Kidney (tissue), 14 donors: ENCODE data around the gene ZNF354C. TPM values are rescaled to one million over a fixed set of nuclear protein-coding genes. Genes with fewer than 3 reads are reported as not detected.
"Not testable (repeated sequence)": the region's sequence is repeated elsewhere in the genome, so short reads cannot be mapped to it uniquely, and the experiment has no call there.

Experiments
- DNase-seq, 5 donors: peaks; one replicate each; pipeline ENCODE4 v3.0.0-alpha.2; 2013 to 2020
- FAIRE-seq: peaks from 2 replicates; lab custom pipeline; 2012; peaks lifted over from hg19 to GRCh38; lab: Jason Lieb, UNC
- H3K27ac ChIP-seq, 2 donors: one replicate each; pipeline ENCODE4 v1.7.0; 2013; ENCODE audit warnings: low read depth in 2 of 2, low read length in 2 of 2, inconsistent platforms in 1 of 2
- H3K27me3 ChIP-seq: one replicate; pipeline ENCODE4 v1.7.1; 2013; ENCODE audit warnings: low read length, inconsistent platforms; ENCODE audit not compliant: control insufficient read depth, insufficient read depth
- H3K36me3 ChIP-seq, 3 donors: one replicate each; pipeline versions ENCODE4 v1.7.0 to v1.7.1; 2013; ENCODE audit warnings: low read length in 3 of 3, control low read depth in 1 of 3, inconsistent platforms in 1 of 3; ENCODE audit not compliant: insufficient read depth in 3 of 3, control insufficient read depth in 2 of 3
- H3K4me1 ChIP-seq, 3 donors: one replicate each; pipeline versions ENCODE4 v1.7.0 to v1.7.1; 2013; ENCODE audit warnings: low read length in 3 of 3, inconsistent platforms in 1 of 3, low read depth in 1 of 3; ENCODE audit not compliant: control insufficient read depth in 2 of 3, insufficient read depth in 2 of 3
- H3K4me3 ChIP-seq, 3 donors: one replicate each; pipeline versions ENCODE4 v1.7.0 to v1.8.1; 2013; ENCODE audit warnings: low read length in 3 of 3, control low read depth in 1 of 3, inconsistent platforms in 1 of 3
- H3K9ac ChIP-seq, 3 donors: one replicate each; pipeline versions ENCODE4 v1.7.0 to v1.7.1; 2013; ENCODE audit warnings: low read length in 3 of 3, control low read depth in 1 of 3, inconsistent platforms in 1 of 3
- H3K9me3 ChIP-seq, 3 donors: one replicate each; pipeline versions ENCODE4 v1.7.0 to v1.7.1; 2013; ENCODE audit warnings: low read length in 3 of 3, control low read depth in 1 of 3, inconsistent platforms in 1 of 3; ENCODE audit not compliant: control insufficient read depth in 2 of 3, insufficient read depth in 1 of 3
- intact Hi-C: fragments of 100-400 bp; cut with DNase I; formaldehyde crosslinking; loops from one replicate; pipeline ENCODE4 v1.11.1; 2022
- polyA plus RNA-seq: library from polyadenylated mRNA; stranded (reverse); fragments of 350-450 nt; fragmentation: Illumina TruSeq; extraction: RNeasy Lipid Tissue Mini Kit (QIAGEN cat#74804); gene quantifications from one replicate; pipeline ENCODE4 v1.2.3, GENCODE V29; 2014; ENCODE audit warnings: low read depth, low replicate concordance; ENCODE audit not compliant: insufficient read depth
- total RNA-seq: library from RNA; stranded (reverse); fragmentation: NEBNext Ultra II Directional; extraction: Animal tissue kit (Norgen Biotek cat#: 25700); gene quantifications from one replicate; pipeline ENCODE4 v1.2.1, GENCODE V29; 2021
- TF ChIP-seq, protein P1 (sequence below): IDR thresholded peaks from 3 replicates; pipeline ENCODE4 v1.5.1; 2012; ENCODE audit warnings: mild to moderate bottlenecking, moderate library complexity, borderline replicate concordance; ENCODE audit not compliant: insufficient read depth; ENCODE audit errors: extremely low read depth
- donor health status: control.
- donor health status: control.
- donor health status: control.
- donor health status: control.
- donor health status: control.
- donor health status: DM: yes; HTN: yes; CAD: no.
- donor health status: Normal renal cell carcinoma (clear cell type).

Gene ZNF354C
- total and polyA plus RNA-seq, 2 donors from 2014 or later: 1.3 to 6.9 TPM

DNA sequence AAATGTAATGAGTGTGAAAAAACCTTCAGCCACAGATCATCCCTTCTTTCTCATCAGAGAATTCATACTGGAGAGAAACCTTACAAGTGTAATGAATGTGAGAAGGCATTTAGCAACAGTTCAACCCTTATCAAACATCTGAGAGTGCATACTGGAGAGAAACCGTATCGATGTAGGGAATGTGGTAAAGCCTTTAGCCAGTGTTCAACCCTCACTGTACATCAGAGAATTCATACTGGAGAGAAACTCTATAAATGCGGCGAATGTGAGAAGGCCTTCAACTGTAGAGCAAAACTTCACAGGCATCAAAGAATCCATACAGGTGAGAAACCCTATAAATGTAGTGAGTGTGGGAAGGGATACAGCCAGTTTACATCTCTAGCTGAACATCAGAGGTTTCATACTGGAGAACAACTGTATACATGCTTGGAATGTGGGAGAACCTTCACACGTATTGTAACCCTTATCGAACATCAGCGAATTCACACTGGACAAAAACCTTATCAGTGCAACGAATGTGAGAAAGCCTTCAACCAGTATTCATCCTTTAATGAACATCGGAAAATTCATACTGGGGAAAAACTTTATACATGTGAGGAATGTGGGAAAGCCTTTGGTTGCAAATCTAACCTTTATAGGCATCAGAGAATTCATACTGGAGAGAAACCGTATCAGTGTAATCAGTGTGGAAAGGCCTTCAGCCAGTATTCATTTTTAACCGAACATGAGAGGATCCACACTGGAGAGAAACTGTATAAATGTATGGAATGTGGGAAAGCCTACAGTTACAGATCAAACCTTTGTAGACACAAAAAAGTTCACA lies 19.2 kb downstream of the ZNF354C start:
- Histone ChIP-seq H3K4me1 (no peaks in the 10 kb centered on the region), H3K36me3 (peaks cover 14 to 46% (median 37%) of the 10 kb centered on the region in 3 donors), H3K9ac (no peak overlapping the region), H3K27me3 (no peaks in the 10 kb centered on the region), H3K9me3 (peaks cover 16 to 95% (median 76%) of the 10 kb centered on the region in 3 donors), H3K4me3 (peak overlapping the region in 2 of 3 donors; percentile 19 to 45), H3K27ac (no peak overlapping the region)
- intact Hi-C loops: no loop called here
- FAIRE-seq (no peak), DNase-seq (no peak)
- TF ChIP-seq, protein P1, sequence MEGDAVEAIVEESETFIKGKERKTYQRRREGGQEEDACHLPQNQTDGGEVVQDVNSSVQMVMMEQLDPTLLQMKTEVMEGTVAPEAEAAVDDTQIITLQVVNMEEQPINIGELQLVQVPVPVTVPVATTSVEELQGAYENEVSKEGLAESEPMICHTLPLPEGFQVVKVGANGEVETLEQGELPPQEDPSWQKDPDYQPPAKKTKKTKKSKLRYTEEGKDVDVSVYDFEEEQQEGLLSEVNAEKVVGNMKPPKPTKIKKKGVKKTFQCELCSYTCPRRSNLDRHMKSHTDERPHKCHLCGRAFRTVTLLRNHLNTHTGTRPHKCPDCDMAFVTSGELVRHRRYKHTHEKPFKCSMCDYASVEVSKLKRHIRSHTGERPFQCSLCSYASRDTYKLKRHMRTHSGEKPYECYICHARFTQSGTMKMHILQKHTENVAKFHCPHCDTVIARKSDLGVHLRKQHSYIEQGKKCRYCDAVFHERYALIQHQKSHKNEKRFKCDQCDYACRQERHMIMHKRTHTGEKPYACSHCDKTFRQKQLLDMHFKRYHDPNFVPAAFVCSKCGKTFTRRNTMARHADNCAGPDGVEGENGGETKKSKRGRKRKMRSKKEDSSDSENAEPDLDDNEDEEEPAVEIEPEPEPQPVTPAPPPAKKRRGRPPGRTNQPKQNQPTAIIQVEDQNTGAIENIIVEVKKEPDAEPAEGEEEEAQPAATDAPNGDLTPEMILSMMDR: no peak

DNA sequence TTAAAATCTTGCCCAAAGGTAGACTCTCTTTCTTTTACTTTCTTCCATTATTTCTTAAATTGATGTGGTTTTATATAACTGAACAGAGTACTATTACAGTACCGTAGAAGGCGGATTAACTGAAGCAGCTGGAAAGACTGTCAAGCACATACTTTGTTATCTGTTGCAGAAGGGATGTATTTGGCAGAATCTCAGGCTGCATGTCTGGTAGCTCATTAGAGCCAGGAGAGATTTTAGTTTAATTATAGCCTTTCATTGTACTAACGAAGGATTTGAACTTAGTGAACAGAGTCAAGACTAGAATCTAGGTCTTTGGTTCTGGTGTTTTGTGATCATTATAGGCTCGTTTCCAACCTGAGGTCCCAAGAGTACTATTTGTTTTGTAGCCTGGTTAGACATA lies 20.6 kb downstream of the ZNF354C start:
- H3K36me3 ChIP-seq: peaks cover 14 to 44% (median 35%) of the 10 kb centered on the region in 3 donors

DNA sequence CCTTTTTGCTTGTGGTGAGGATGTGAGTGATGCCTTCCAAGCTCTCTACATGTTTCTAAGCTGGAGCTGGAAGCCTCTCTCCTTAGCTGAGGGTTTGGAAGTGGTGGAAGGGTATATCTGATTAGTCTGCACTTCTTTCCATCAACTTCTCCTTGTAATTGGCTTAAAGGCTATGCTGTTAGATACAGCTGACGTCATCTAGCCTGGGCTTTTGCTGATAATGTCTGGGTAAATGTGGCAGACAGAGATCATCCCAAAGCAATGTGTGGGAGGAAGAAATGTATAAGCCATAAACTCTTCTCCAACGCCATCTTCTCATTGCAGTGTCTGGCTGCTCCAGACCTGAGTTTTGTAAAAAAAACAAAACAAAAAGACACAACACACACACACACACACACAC lies 29.3 kb downstream of the ZNF354C start:
- TF ChIP-seq, protein P1: no peak
- Histone ChIP-seq H3K27ac (no peak overlapping the region), H3K4me1 (no peaks in the 10 kb centered on the region), H3K9ac (no peak overlapping the region), H3K36me3 (no peaks in the 10 kb centered on the region), H3K4me3 (no peak overlapping the region), H3K9me3 (peaks cover 1 to 77% (median 49%) of the 10 kb centered on the region in 3 donors), H3K27me3 (no peaks in the 10 kb centered on the region)
- FAIRE-seq (no peak), DNase-seq (no peak)
- intact Hi-C loops: no loop called here

More for the DNA sequence above, 20.6 kb downstream of the ZNF354C start:
- Histone ChIP-seq H3K9me3 (peaks cover 16 to 95% (median 79%) of the 10 kb centered on the region in 3 donors), H3K9ac (no peak overlapping the region), H3K4me1 (no peaks in the 10 kb centered on the region), H3K4me3 (peak overlapping the region in 1 of 3 donors; percentile 15), H3K27ac (no peak overlapping the region), H3K27me3 (no peaks in the 10 kb centered on the region)
- intact Hi-C loops: no loop called here
- TF ChIP-seq, protein P1: no peak
- no peak for DNase-seq
- no peak for FAIRE-seq

DNA sequence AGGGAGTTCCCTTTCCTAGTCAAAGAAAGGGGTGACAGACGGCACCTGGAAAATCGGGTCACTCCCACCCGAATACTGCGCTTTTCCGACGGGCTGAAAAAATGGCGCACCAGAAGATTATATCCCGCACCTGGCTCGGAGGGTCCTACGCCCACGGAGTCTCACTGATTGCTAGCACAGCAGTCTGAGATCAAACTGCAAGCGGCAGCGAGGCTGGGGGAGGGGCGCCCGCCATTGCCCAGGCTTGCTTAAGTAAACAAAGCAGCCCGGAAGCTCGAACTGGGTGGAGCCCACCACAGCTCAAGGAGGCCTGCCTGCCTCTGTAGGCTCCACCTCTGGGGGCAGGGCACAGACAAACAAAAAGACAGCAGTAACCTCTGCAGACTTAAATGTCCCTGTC lies 41.1 kb downstream of the ZNF354C start:
- FAIRE-seq, intact Hi-C loops, H3K4me3 ChIP-seq, H3K27ac ChIP-seq, H3K9ac ChIP-seq, H3K36me3 ChIP-seq, H3K4me1 ChIP-seq, H3K27me3 ChIP-seq, DNase-seq: not testable (repeated sequence)
- peaks cover 0 to 31% (median 14%) of the 10 kb centered on the region in 3 donors for H3K9me3 ChIP-seq
